K562 (cell line): ENCODE data around the gene KNTC1. TPM values are rescaled to one million over a fixed set of nuclear protein-coding genes. Genes with fewer than 3 reads are reported as not detected.

Experiments used
- ATAC-seq: fragments of 200-7000 bp; cut with Tn5 transposase; 3 replicates; pipeline ENCODE4 v1.9.1; 2020; ENCODE audit warnings: moderate library complexity
- BruUV-seq: library from RNA; stranded (reverse); fragments of 400-500 nt; replicated peaks from 2 replicates; lab custom pipeline; 2021; lab: Mats Ljungman, UMichigan
- CTCF ChIA-PET: fragments of 300-600 bp; formaldehyde crosslinking; extraction: SDS; loops from one replicate; lab custom pipeline; 2021; ENCODE audit warnings: low intra/inter-chr PET ratio; lab: Yijun Ruan, JAX
- POLR2A ChIA-PET: fragments of 300-600, 350-650 bp; sonication (Branson Sonifier 250); formaldehyde crosslinking; extraction: SDS; loops from one replicate; lab custom pipeline; 2021; ENCODE audit warnings: antibody characterized with exemption, inconsistent platforms; lab: Yijun Ruan, JAX
- DNase-seq, 4 experiments: peaks; one replicate each; pipeline versions ENCODE4 v3.0.0 to v3.0.0-alpha.2; 2011 to 2018; ENCODE audit warnings: low spot score in 3 of 4, mixed read lengths in 3 of 4; ENCODE audit errors: extremely low read depth in 1 of 4
- FAIRE-seq: peaks from 2 replicates; lab custom pipeline; 2011; peaks lifted over from hg19 to GRCh38; lab: Jason Lieb, UNC
- H2AFZ ChIP-seq: 2 replicates; pipeline ENCODE4 v1.6.0; 2011; ENCODE audit warnings: low read depth, low read length, control low read depth, inconsistent platforms
- H3K27ac ChIP-seq: fragments of 200-600 bp; 3 replicates; pipeline ENCODE4 v1.8.0; 2011; ENCODE audit warnings: low read depth, mild to moderate bottlenecking, control low read depth, inconsistent platforms, low read length, moderate library complexity, mixed read lengths; ENCODE audit errors: extremely low read depth
- H3K27me3 ChIP-seq, 2 experiments: fragments of 300-600 bp in 1 of 2; 2 replicates in 1 of 2; 3 replicates in 1 of 2; pipeline versions ENCODE4 v1.6.0 to v1.8.0; 2011; ENCODE audit warnings: inconsistent platforms in 2 of 2, low read length in 2 of 2, mild to moderate bottlenecking in 1 of 2, mixed read lengths in 1 of 2, moderate library complexity in 1 of 2; ENCODE audit not compliant: control insufficient read depth in 2 of 2, insufficient read depth in 2 of 2
- H3K36me3 ChIP-seq: fragments of 300-600 bp; 3 replicates; pipeline ENCODE4 v1.8.0; 2011; ENCODE audit warnings: mild to moderate bottlenecking, low read length, inconsistent platforms; ENCODE audit not compliant: control insufficient read depth, insufficient read depth
- H3K4me1 ChIP-seq, 2 experiments: fragments of 200-600 bp in 1 of 2; replicated peaks in 1 of 2; 2 replicates in 1 of 2; 3 replicates in 1 of 2; pipeline versions ENCODE4 v1.5.1 to v1.8.0; 2011; ENCODE audit warnings: inconsistent platforms in 2 of 2, low read length in 2 of 2, mild to moderate bottlenecking in 1 of 2, mixed read lengths in 1 of 2, moderate library complexity in 1 of 2; ENCODE audit not compliant: control insufficient read depth in 2 of 2, insufficient read depth in 2 of 2
- H3K4me2 ChIP-seq: 2 replicates; pipeline ENCODE4 v1.6.1; 2011; ENCODE audit warnings: low read length, control low read depth, inconsistent platforms, mixed read lengths; ENCODE audit not compliant: insufficient read depth
- H3K4me3 ChIP-seq: fragments of 200-600 bp; sonication (generic), shearing (Covaris generic); 2 replicates; pipeline ENCODE4 v1.5.1; 2016; ENCODE audit warnings: control low read depth, inconsistent platforms
- H3K79me2 ChIP-seq: fragments of 200-600 bp; 3 replicates; pipeline ENCODE4 v1.8.0; 2011; ENCODE audit warnings: low read length, inconsistent platforms; ENCODE audit not compliant: control insufficient read depth, insufficient read depth
- H3K9ac ChIP-seq, 2 experiments: 2 replicates each; pipeline versions ENCODE4 v1.6.0 to v1.6.1; 2011; ENCODE audit warnings: low read depth in 2 of 2, low read length in 2 of 2, control low read depth in 1 of 2, inconsistent platforms in 1 of 2, mild to moderate bottlenecking in 1 of 2, mixed read lengths in 1 of 2; ENCODE audit not compliant: insufficient read depth in 1 of 2
- H3K9me1 ChIP-seq: one replicate; pipeline ENCODE4 v1.6.0; 2011; ENCODE audit warnings: inconsistent platforms, mild to moderate bottlenecking, low read length, moderate library complexity; ENCODE audit not compliant: control insufficient read depth, insufficient read depth
- H3K9me3 ChIP-seq: replicated peaks from 2 replicates; pipeline ENCODE4 v1.5.1; 2011; ENCODE audit warnings: low read depth, low read length, inconsistent platforms; ENCODE audit not compliant: control insufficient read depth, insufficient read depth
- H4K20me1 ChIP-seq: replicated peaks from 2 replicates; pipeline ENCODE4 v1.6.1; 2011; ENCODE audit warnings: low read length, inconsistent platforms, mixed read lengths; ENCODE audit not compliant: control insufficient read depth, insufficient read depth
- GABPB2 ChIP-seq: fragments of 250-450 bp; sonication (Bioruptor Pico); conservative IDR thresholded peaks from 2 replicates; pipeline ENCODE4 v1.5.1; 2021; ENCODE audit warnings: mild to moderate bottlenecking
- GMEB1 ChIP-seq: fragments of 250-450 bp; sonication (Bioruptor Pico); IDR thresholded peaks from 2 replicates; pipeline ENCODE4 v1.4.0; 2020; ENCODE audit warnings: mild to moderate bottlenecking
- JUND ChIP-seq, 2 experiments: IDR thresholded peaks; 2 replicates in 1 of 2; 3 replicates in 1 of 2; pipeline ENCODE4 v1.6.1; 2011; ENCODE audit warnings: borderline replicate concordance in 2 of 2, low read depth in 2 of 2, low read length in 2 of 2, improper control_type of control experiment in 1 of 2, missing biosample characterization in 1 of 2, missing genetic modification characterization in 1 of 2, missing genetic modification reagents in 1 of 2
- KAT8 ChIP-seq: fragments of 450-650 bp; IDR thresholded peaks from 2 replicates; pipeline ENCODE4 v1.6.1; 2016; ENCODE audit warnings: low read depth, mild to moderate bottlenecking
- KHSRP ChIP-seq: fragments of 450-650 bp; IDR thresholded peaks from 2 replicates; pipeline ENCODE4 v1.6.1; 2017
- MAFG ChIP-seq: fragments of 450-650 bp; conservative IDR thresholded peaks from 2 replicates; pipeline ENCODE4 v1.6.1; 2016; ENCODE audit warnings: missing genetic modification characterization, missing compliant biosample characterization
- NFATC3 ChIP-seq: fragments of 450-650 bp; IDR thresholded peaks from 2 replicates; pipeline ENCODE4 v1.6.1; 2017; ENCODE audit warnings: mild to moderate bottlenecking
- RAD21 ChIP-seq, 2 experiments: fragments of 250-450 bp in 1 of 2; fragments of 450-650 bp in 1 of 2; sonication (Bioruptor Pico) in 1 of 2; formaldehyde crosslinking in 1 of 2; IDR thresholded peaks in 1 of 2; conservative IDR thresholded peaks in 1 of 2; 2 replicates each; pipeline versions ENCODE4 v1.4.0 to v1.8.0; 2020 to 2022; ENCODE audit warnings: mild to moderate bottlenecking in 2 of 2, moderate library complexity in 1 of 2
- SPI1 ChIP-seq: IDR thresholded peaks from 2 replicates; pipeline ENCODE4 v1.6.1; 2011; ENCODE audit warnings: low read depth, low read length, control low read depth, borderline replicate concordance
- TSHZ1 ChIP-seq: fragments of 250-450 bp; sonication (Bioruptor Pico); IDR thresholded peaks from 2 replicates; pipeline ENCODE4 v1.4.0; 2020; ENCODE audit warnings: mild to moderate bottlenecking, moderate library complexity
- WGBS: fragments of 100-300 bp; shearing (Covaris generic); methylation state at CpG from one replicate; pipeline ENCODE4 v1.1.6; 2016; ENCODE audit warnings: low coverage, mixed read lengths; ENCODE audit not compliant: insufficient coverage; ENCODE audit errors: missing lambda C conversion rate; 5-methylcytosine and 5-hydroxymethylcytosine counted together
- in situ Hi-C: fragments of 300-500 bp; cut with MboI; formaldehyde crosslinking; loops from 4 replicates; pipeline ENCODE4 v1.15.0; 2018; ENCODE audit warnings: inconsistent platforms, mixed read lengths
- intact Hi-C: fragments of 100-400 bp; cut with micrococcal nuclease; formaldehyde crosslinking; loops from 2 replicates; pipeline ENCODE4 v1.14.2; 2022
- polyA plus RNA-seq, 8 experiments: library from polyadenylated mRNA; depleted of rRNA in 4 of 8; stranded (reverse) in 5 of 8; unstranded in 3 of 8; fragments of >200 nt; fragmentation: Nextera tagmentation in 2 of 8; fragmentation: Illumina TruSeq in 1 of 8; extraction: Ambion mirVana in 2 of 8; extraction: Trizol in 1 of 8; gene quantifications; 2 replicates each; pipeline versions ENCODE4 v1.2.1 to v1.2.3, GENCODE V29; 2011 to 2014; ENCODE audit warnings: inconsistent platforms in 1 of 8, missing spikeins in 1 of 8
- total RNA-seq, 7 experiments: library from RNA; depleted of rRNA in 6 of 7; stranded (reverse); fragments of >200 nt in 6 of 7; fragmentation: Illumina TruSeq in 2 of 7; extraction: Trizol in 2 of 7; gene quantifications; 2 replicates each; pipeline versions ENCODE4 v1.2.1 to v1.2.3, GENCODE V29; 2011 to 2021; ENCODE audit warnings: low replicate concordance in 1 of 7
- TF ChIP-seq, protein P1 (sequence below): fragments of 250-450 bp; sonication (Bioruptor Pico); IDR thresholded peaks from 2 replicates; pipeline ENCODE4 v1.4.0; 2020

Gene KNTC1
- total and polyA plus RNA-seq, 9 of the 15 experiments (the other 6 are each of a cell fraction or from before 2014, with no cell fraction given): 38.9 to 135 (median 99.6) TPM

- Histone ChIP-seq H3K9me1 (no peaks in the 10 kb centered on the region), H3K9ac (no peak overlapping the region), H3K27me3 (no peaks in the 10 kb centered on the region), H3K79me2 (peaks cover 37% of the 10 kb centered on the region), H4K20me1 (no peaks in the 10 kb centered on the region; the same call in 1 of the 2 replicates), H3K36me3 (peaks cover 90% of the 10 kb centered on the region), H3K4me2 (no peak overlapping the region), H3K4me1 (no peaks in the 10 kb centered on the region), H3K27ac (no peak overlapping the region), H3K4me3 (no peak overlapping the region), H2AFZ (no peak overlapping the region), H3K9me3 (no peaks in the 10 kb centered on the region)
- POLR2A ChIA-PET: interaction anchor here (0.8 kb wide), 1 partner anchor 11 kb away, joined by 3 read pairs; no protein-coding TSS in a partner anchor
- WGBS: 85% methylated on average over 2 of the region's 2 CpGs
- in situ Hi-C loops: no loop called here
- no peak for ATAC-seq
- BruUV-seq: no TSS peak
- intact Hi-C loops: no loop called here
- no peak for FAIRE-seq
- CTCF ChIA-PET: no interaction called here
- DNase-seq: no peak
- TF ChIP-seq TSHZ1 (CRISPR knock-in tag): no peak
- TF ChIP-seq KHSRP: no peak
- no peak for TF ChIP-seq GABPB2 (CRISPR knock-in tag)
- TF ChIP-seq RAD21 (CRISPR knock-in tag; conservative IDR thresholded peaks at IDR 0.05 in 1 of 2, IDR thresholded peaks at IDR 0.05 in 1 of 2): no peak
- no peak for TF ChIP-seq MAFG (tag)
- TF ChIP-seq SPI1: no peak
- TF ChIP-seq, protein P1, sequence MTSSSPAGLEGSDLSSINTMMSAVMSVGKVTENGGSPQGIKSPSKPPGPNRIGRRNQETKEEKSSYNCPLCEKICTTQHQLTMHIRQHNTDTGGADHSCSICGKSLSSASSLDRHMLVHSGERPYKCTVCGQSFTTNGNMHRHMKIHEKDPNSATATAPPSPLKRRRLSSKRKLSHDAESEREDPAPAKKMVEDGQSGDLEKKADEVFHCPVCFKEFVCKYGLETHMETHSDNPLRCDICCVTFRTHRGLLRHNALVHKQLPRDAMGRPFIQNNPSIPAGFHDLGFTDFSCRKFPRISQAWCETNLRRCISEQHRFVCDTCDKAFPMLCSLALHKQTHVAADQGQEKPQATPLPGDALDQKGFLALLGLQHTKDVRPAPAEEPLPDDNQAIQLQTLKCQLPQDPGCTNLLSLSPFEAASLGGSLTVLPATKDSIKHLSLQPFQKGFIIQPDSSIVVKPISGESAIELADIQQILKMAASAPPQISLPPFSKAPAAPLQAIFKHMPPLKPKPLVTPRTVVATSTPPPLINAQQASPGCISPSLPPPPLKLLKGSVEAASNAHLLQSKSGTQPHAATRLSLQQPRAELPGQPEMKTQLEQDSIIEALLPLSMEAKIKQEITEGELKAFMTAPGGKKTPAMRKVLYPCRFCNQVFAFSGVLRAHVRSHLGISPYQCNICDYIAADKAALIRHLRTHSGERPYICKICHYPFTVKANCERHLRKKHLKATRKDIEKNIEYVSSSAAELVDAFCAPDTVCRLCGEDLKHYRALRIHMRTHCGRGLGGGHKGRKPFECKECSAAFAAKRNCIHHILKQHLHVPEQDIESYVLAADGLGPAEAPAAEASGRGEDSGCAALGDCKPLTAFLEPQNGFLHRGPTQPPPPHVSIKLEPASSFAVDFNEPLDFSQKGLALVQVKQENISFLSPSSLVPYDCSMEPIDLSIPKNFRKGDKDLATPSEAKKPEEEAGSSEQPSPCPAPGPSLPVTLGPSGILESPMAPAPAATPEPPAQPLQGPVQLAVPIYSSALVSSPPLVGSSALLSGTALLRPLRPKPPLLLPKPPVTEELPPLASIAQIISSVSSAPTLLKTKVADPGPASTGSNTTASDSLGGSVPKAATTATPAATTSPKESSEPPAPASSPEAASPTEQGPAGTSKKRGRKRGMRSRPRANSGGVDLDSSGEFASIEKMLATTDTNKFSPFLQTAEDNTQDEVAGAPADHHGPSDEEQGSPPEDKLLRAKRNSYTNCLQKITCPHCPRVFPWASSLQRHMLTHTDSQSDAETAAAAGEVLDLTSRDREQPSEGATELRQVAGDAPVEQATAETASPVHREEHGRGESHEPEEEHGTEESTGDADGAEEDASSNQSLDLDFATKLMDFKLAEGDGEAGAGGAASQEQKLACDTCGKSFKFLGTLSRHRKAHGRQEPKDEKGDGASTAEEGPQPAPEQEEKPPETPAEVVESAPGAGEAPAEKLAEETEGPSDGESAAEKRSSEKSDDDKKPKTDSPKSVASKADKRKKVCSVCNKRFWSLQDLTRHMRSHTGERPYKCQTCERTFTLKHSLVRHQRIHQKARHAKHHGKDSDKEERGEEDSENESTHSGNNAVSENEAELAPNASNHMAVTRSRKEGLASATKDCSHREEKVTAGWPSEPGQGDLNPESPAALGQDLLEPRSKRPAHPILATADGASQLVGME (CRISPR knock-in tag): no peak
- TF ChIP-seq NFATC3: no peak
- TF ChIP-seq JUND (IDR thresholded peaks at IDR 0.05; ENCODE audit: borderline replicate concordance, low read depth, low read length): no peak
- TF ChIP-seq JUND (tag; IDR thresholded peaks at IDR 0.05; ENCODE audit: borderline replicate concordance, low read depth, low read length): no peak
- no peak for TF ChIP-seq GMEB1
- TF ChIP-seq KAT8: no peak
Measured at GRCh38 chr12:122533856-122534255, 6.8 kb downstream of the KNTC1 start.
